Skin of body (tissue), 2 donors: ENCODE measurements around the gene UBTD1. TPM values are rescaled to one million over a fixed set of nuclear protein-coding genes. Genes with fewer than 3 reads are reported as not detected.
A peak's percentile ranks its signal among the peaks of the same experiment; 100 is the strongest.

ENCODE experiments used
- DNase-seq: peaks from one replicate; lab custom pipeline; 2025; lab: John Stamatoyannopoulos, UW
- total RNA-seq: library from RNA; depleted of rRNA; stranded (reverse); fragments of >200 nt; gene quantifications from one replicate; pipeline ENCODE4 v1.2.3, GENCODE V29; 2014

The UBTD1 gene
- total RNA-seq, 1 donor from 2014 or later, result 5.6 TPM

- DNase-seq, result no peak
These were observed 16.3 kb upstream of the UBTD1 start for GRCh38 chr10:97482381-97482780.

- DNase-seq, result no peak
These were observed 15.2 kb upstream of the UBTD1 start for GRCh38 chr10:97483506-97483905.

GRCh38 chr10:97483921-97484320 is 14.8 kb upstream of the UBTD1 start:
- no peak for DNase-seq

GRCh38 chr10:97485647-97486281 is 13.0 kb upstream of the UBTD1 start:
- no peak for DNase-seq

- no peak for DNase-seq
These were observed 8.1 kb upstream of the UBTD1 start for GRCh38 chr10:97490592-97490991.

GRCh38 chr10:97494151-97494550 is 4.6 kb upstream of the UBTD1 start:
- no peak for DNase-seq

GRCh38 chr10:97494863-97495506 is 3.7 kb upstream of the UBTD1 start:
- DNase-seq, result no peak

- DNase-seq, result no peak
These were observed 1.1 kb upstream of the UBTD1 start for GRCh38 chr10:97497572-97498075.

- peak; percentile 96 for DNase-seq
These were observed 466 bp upstream of the UBTD1 start, which contains the start of gene MMS19 for GRCh38 chr10:97498076-97498840. Gene MMS19, minus strand, starts transcription at chr10:97498422. Its CDS starts 38 bp downstream, at chr10:97498384.

GRCh38 chr10:97499561-97500296 is 1.0 kb downstream of the UBTD1 start:
- no peak for DNase-seq

GRCh38 chr10:97500297-97500575 is 1.5 kb downstream of the UBTD1 start:
- no peak for DNase-seq

- no peak for DNase-seq
These were observed 4.2 kb downstream of the UBTD1 start for GRCh38 chr10:97502916-97503315.

- no peak for DNase-seq
These were observed 4.7 kb downstream of the UBTD1 start for GRCh38 chr10:97503406-97503805.

GRCh38 chr10:97505152-97505551 is 6.4 kb downstream of the UBTD1 start:
- DNase-seq, result no peak

GRCh38 chr10:97506199-97506991 is 7.7 kb downstream of the UBTD1 start:
- no peak for DNase-seq

GRCh38 chr10:97508342-97508741 is 9.6 kb downstream of the UBTD1 start:
- no peak for DNase-seq

GRCh38 chr10:97509120-97509680 is 10.5 kb downstream of the UBTD1 start:
- no peak for DNase-seq

- no peak for DNase-seq
These were observed 12.0 kb downstream of the UBTD1 start for GRCh38 chr10:97510686-97511085.

- DNase-seq, result no peak
These were observed 13.2 kb downstream of the UBTD1 start for GRCh38 chr10:97511711-97512440.

- DNase-seq, result no peak
These were observed 14.3 kb downstream of the UBTD1 start for GRCh38 chr10:97512993-97513392.
